T47D (cell line): ENCODE results near the gene CCDC17.

Source experiments
- DNase-seq, 2 experiments: peaks; one replicate each; pipeline versions ENCODE4 v3.0.0 to v3.0.0-alpha.2; 2011 to 2012; ENCODE audit warnings: low read depth in 1 of 2, low spot score in 1 of 2
- JUND ChIP-seq: IDR thresholded peaks from 2 replicates; pipeline ENCODE4 v1.6.1; 2012; ENCODE audit warnings: low read depth
- in situ Hi-C: cut with HindIII; loops from 2 replicates; pipeline ENCODE4 v1.10.0; 2016; ENCODE audit warnings: low sequenced_read_pairs, low pct_unique_long_range_greater_than_20kb

The CCDC17 gene

GRCh38 chr1:45585496-45586075, 38.3 kb downstream of the CCDC17 start:
- DNase-seq = no peak
- TF ChIP-seq JUND = no peak
- in situ Hi-C loops = no loop called here

GRCh38 chr1:45585110-45585426, 38.8 kb downstream of the CCDC17 start:
- TF ChIP-seq JUND = no peak
- in situ Hi-C loops = no loop called here
- no peak for DNase-seq

DNA sequence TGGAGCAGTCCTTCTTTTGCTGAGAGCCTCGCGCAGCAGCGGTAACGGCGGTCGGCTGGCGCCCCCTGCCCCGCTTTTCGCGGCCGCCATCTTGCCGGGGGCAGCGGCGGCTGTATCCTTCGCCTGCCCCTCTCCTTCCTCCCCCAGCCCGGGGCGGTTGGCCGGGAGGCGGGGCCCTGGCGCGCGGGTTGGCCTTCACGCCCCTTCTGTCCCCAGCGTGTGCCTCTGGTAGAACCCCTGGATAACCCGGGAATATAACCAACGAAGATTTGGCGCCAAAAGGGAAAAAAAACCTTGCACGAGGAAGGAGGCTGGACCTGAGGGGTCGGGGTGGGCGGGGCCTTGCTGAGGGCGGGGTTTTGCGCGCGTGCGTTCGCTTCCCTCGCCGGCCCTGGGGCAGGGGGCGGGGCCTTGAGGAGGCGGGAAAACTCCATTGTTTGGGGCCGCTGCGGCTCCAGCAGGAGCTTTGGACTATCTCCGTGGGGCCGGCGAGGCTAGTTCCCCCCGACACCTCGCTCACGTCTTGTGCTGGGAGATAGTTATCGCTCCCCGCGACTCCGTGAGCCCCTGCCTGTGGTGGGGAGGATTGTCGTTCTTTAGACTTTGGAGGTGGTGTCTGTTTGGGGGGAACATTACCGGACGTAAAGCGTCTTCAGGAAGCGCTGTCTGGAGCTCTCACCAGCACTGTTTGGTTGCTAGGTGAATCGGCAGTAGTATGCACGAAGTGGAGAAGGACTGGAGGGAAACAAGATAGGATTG, 39.3 kb downstream of the CCDC17 start:
- in situ Hi-C loops = no loop called here
- DNase-seq = peak in 1 of 2 experiments; percentile 88

GRCh38 chr1:45583666-45584350, 40.0 kb downstream of the CCDC17 start, which contains the start of gene NASP:
Gene NASP, plus strand, starts transcription at chr1:45584041. Its CDS starts 106 bp downstream, at chr1:45584147.
- DNase-seq = peak; percentile 38 to 87
- no peak for TF ChIP-seq JUND
- in situ Hi-C loops = no loop called here

More for the DNA sequence above, 39.3 kb downstream of the CCDC17 start:
- no peak for TF ChIP-seq JUND

DNA sequence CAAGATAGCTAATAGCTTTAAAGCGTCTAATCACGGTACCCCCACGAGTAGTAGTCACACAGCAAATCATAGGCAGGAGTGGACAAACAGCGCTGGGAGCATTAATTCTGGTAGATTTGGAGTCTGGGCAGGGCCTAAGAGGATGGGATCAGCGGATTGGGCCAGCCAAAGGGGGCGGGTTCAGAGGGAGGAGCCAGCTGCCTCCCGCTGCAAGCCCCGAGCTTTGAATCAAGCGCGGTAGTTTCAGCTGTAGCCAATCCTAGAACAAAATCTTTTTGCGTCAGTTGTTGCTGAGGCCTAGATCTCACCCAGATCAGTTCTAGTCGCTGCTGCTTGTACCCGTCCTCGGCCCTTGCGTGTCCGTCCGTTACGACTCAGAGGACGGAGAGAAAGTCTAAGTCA, 40.6 kb downstream of the CCDC17 start:
- in situ Hi-C loops = no loop called here
- peak; percentile 85 to 96 for DNase-seq

DNA sequence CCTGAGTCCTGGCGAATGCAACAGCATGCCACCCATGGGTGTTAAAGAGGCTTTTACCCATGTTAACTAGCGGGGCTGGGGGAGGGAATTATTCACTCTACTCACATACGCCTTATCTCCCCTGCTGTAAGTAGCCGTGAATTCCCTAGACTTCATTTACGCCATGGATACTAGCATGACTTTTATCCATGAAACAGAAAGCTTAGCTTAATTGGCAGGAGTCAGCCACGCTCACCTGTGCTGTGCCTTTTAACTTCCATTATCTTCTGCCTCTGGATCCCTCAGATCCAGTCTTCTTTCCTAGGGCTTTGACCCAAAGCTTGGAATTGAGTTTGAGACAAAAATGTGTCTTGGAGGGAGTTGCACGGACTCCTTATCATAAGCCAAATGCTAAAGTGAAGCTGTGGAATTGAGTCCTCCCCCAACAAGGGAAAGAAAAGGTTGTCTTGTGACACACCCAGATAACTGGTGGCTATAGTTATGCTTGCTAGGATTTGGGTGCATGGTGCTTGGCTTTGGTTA, 49.7 kb downstream of the CCDC17 start:
- no peak for TF ChIP-seq JUND
- DNase-seq = no peak
- in situ Hi-C loops = no loop called here

More for the DNA sequence above, 40.6 kb downstream of the CCDC17 start:
- TF ChIP-seq JUND = no peak

DNA sequence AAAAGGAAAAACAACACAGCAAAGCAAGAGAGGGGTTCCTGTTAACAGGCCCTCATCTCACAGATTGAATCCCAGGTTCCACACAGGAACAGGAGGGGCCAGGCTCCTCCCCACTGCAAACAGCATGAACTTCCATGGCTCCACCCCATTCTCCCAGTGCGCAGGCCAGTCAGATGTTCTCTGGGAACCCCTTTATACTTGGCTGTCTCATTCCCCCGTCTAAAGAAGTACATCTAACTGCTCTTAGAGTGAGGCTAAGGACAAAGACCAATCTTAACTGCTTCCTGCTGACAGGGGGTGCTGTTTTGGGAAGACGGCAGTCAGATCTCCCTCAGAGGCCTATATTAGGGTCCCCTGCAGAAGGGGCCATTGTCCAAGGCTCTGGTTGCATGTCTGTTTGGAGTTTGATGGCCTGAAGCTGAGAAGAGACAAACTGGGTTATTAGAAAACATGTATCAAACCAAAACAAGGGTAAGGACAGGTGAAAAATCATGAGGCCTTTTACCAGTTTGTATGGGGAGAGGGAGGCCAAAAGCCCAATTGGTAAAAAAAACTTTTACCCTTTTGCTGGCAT, 50.5 kb downstream of the CCDC17 start:
- TF ChIP-seq JUND = no peak
- in situ Hi-C loops = no loop called here
- no peak for DNase-seq

DNA sequence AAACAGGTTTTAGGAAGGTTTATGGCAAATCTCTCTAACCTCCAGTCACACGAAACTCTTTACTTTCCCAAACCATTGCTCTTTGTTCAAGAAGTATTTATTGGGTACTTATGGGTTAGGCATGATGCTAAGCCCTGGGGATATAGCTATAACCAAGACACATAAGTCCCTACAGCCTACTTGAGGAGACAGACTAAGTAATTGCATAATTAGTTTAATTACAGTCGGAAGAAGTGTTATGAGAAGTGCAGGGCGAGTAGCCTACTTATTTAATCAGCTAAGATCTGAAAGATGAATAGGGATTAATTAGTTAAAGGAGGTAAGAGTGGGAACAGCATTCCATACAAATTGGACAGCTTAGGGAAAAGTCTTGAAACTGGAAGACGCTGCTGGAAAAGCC, 53.2 kb downstream of the CCDC17 start:
- DNase-seq = no peak
- TF ChIP-seq JUND = no peak
- in situ Hi-C loops = no loop called here
